ENCODE data around the gene PICK1.

Gene PICK1

GRCh38 chr22:38110863-38111852 lies 54.0 kb downstream of the PICK1 start:
- H3K4me1 ChIP-seq (ENCODE audit: low read depth, poor library complexity, severe bottlenecking), result peaks cover 16% of the 10 kb centered on the region
- no peaks in the 10 kb centered on the region for H4K20me1 ChIP-seq (ENCODE audit: insufficient read depth)
- H3K27ac ChIP-seq, result no peak overlapping the region
- H3K4me3 ChIP-seq (IDR thresholded peaks at IDR 0.05; ENCODE audit: insufficient read depth, low read depth, low read length), result no peak overlapping the region
- H3K9ac ChIP-seq, result no peak overlapping the region
- no peak for TF ChIP-seq CTCF (conservative IDR thresholded peaks at IDR 0.05; ENCODE audit: low read depth, low read length)
- no peaks in the 10 kb centered on the region for H3K36me3 ChIP-seq (ENCODE audit: insufficient read depth)
- H3K79me2 ChIP-seq (ENCODE audit: insufficient read depth, low read depth), result no peaks in the 10 kb centered on the region
- no peak overlapping the region for H2AFZ ChIP-seq (ENCODE audit: low read depth)
- no peak overlapping the region for H3K4me2 ChIP-seq
- H3K27me3 ChIP-seq (ENCODE audit: insufficient read depth, low read depth), result no peaks in the 10 kb centered on the region

- Histone ChIP-seq H3K4me3 (IDR thresholded peaks at IDR 0.05; ENCODE audit: insufficient read depth, low read depth, low read length) (no peak overlapping the region), H4K20me1 (ENCODE audit: insufficient read depth) (no peaks in the 10 kb centered on the region), H3K79me2 (ENCODE audit: insufficient read depth, low read depth) (no peaks in the 10 kb centered on the region), H3K4me2 (no peak overlapping the region), H3K4me1 (ENCODE audit: low read depth, poor library complexity, severe bottlenecking) (peaks cover 16% of the 10 kb centered on the region), H3K27ac (no peak overlapping the region), H2AFZ (ENCODE audit: low read depth) (no peak overlapping the region), H3K9ac (no peak overlapping the region), H3K36me3 (ENCODE audit: insufficient read depth) (no peaks in the 10 kb centered on the region), H3K27me3 (ENCODE audit: insufficient read depth, low read depth) (no peaks in the 10 kb centered on the region)
- TF ChIP-seq CTCF (conservative IDR thresholded peaks at IDR 0.05; ENCODE audit: low read depth, low read length), result no peak
Observed at GRCh38 chr22:38111925-38112355, 54.7 kb downstream of the PICK1 start.

- Histone ChIP-seq H3K4me1 (ENCODE audit: low read depth, poor library complexity, severe bottlenecking) (peaks cover 16% of the 10 kb centered on the region), H3K27me3 (ENCODE audit: insufficient read depth, low read depth) (no peaks in the 10 kb centered on the region)
Observed at GRCh38 chr22:38112381-38112780, 55.2 kb downstream of the PICK1 start.

More at GRCh38 chr22:38112381-38112780, 55.2 kb downstream of the PICK1 start:
- no peak overlapping the region for H3K4me2 ChIP-seq
- H2AFZ ChIP-seq (ENCODE audit: low read depth), result no peak overlapping the region
- no peak overlapping the region for H3K9ac ChIP-seq
- no peaks in the 10 kb centered on the region for H4K20me1 ChIP-seq (ENCODE audit: insufficient read depth)
- H3K27ac ChIP-seq, result no peak overlapping the region
- TF ChIP-seq CTCF (conservative IDR thresholded peaks at IDR 0.05; ENCODE audit: low read depth, low read length), result no peak
- H3K79me2 ChIP-seq (ENCODE audit: insufficient read depth, low read depth), result no peaks in the 10 kb centered on the region
- H3K36me3 ChIP-seq (ENCODE audit: insufficient read depth), result no peaks in the 10 kb centered on the region
- H3K4me3 ChIP-seq (IDR thresholded peaks at IDR 0.05; ENCODE audit: insufficient read depth, low read depth, low read length), result no peak overlapping the region
